H9 (cell line): ENCODE results near the gene CFAP65. TPM values are rescaled to one million over a fixed set of nuclear protein-coding genes. Genes with fewer than 3 reads are reported as not detected.

Experiments used
- DNase-seq: peaks from one replicate; pipeline ENCODE4 v3.0.0-alpha.2; 2017
- H2AFZ ChIP-seq: one replicate; pipeline ENCODE4 v1.6.1; 2013; ENCODE audit warnings: mild to moderate bottlenecking, low read length, control low read depth, moderate library complexity
- H2AK5ac ChIP-seq: 2 replicates; pipeline ENCODE4 v1.6.1; 2013; ENCODE audit warnings: low read length, control low read depth, mixed read lengths; ENCODE audit not compliant: insufficient read length
- H2BK120ac ChIP-seq: one replicate; pipeline ENCODE4 v1.6.1; 2013; ENCODE audit warnings: low read depth, mild to moderate bottlenecking, low read length, control low read depth, inconsistent platforms; ENCODE audit not compliant: poor library complexity, severe bottlenecking
- H2BK12ac ChIP-seq: 2 replicates; pipeline ENCODE4 v1.6.1; 2013; ENCODE audit warnings: low read length, control low read depth, mixed read lengths, low read depth; ENCODE audit not compliant: insufficient read length
- H2BK15ac ChIP-seq: 2 replicates; pipeline ENCODE4 v1.6.1; 2013; ENCODE audit warnings: low read depth, low read length, control low read depth
- H2BK20ac ChIP-seq: one replicate; pipeline ENCODE4 v1.6.1; 2013; ENCODE audit warnings: low read depth, mild to moderate bottlenecking, low read length, control low read depth, inconsistent platforms; ENCODE audit not compliant: poor library complexity, severe bottlenecking
- H2BK5ac ChIP-seq: 2 replicates; pipeline ENCODE4 v1.6.1; 2013; ENCODE audit warnings: low read length, control low read depth, mixed read lengths; ENCODE audit not compliant: insufficient read length
- H3K14ac ChIP-seq: 2 replicates; pipeline ENCODE4 v1.6.1; 2013; ENCODE audit warnings: low read length, control low read depth; ENCODE audit not compliant: insufficient read depth
- H3K18ac ChIP-seq: 2 replicates; pipeline ENCODE4 v1.6.1; 2013; ENCODE audit warnings: low read depth, mild to moderate bottlenecking, mixed read lengths, low read length, control low read depth; ENCODE audit not compliant: insufficient read length
- H3K23ac ChIP-seq: 2 replicates; pipeline ENCODE4 v1.6.1; 2013; ENCODE audit warnings: low read length, control low read depth, mixed read lengths, low read depth; ENCODE audit not compliant: insufficient read length
- H3K23me2 ChIP-seq: 2 replicates; pipeline ENCODE4 v1.6.1; 2013; ENCODE audit warnings: low read depth, mild to moderate bottlenecking, mixed read lengths, low read length, control low read depth; ENCODE audit not compliant: insufficient read length, poor library complexity, severe bottlenecking
- H3K27ac ChIP-seq: 2 replicates; pipeline ENCODE4 v1.5.1; 2013; ENCODE audit warnings: low read length, control low read depth, mixed read lengths, low read depth; ENCODE audit not compliant: insufficient read length
- H3K27me3 ChIP-seq: 2 replicates; pipeline ENCODE4 v1.6.1; 2013; ENCODE audit warnings: low read length, control low read depth, inconsistent platforms; ENCODE audit not compliant: insufficient read depth
- H3K4ac ChIP-seq: 2 replicates; pipeline ENCODE4 v1.6.1; 2013; ENCODE audit warnings: low read depth, mild to moderate bottlenecking, control low read depth, inconsistent platforms, low read length, moderate library complexity
- H3K4me1 ChIP-seq: 2 replicates; pipeline ENCODE4 v1.6.1; 2013; ENCODE audit warnings: low read length, control low read depth, inconsistent platforms; ENCODE audit not compliant: insufficient read depth
- H3K4me2 ChIP-seq: 2 replicates; pipeline ENCODE4 v1.6.1; 2013; ENCODE audit warnings: low read length, control low read depth, mixed read lengths; ENCODE audit not compliant: insufficient read length, insufficient read depth
- H3K56ac ChIP-seq: 2 replicates; pipeline ENCODE4 v1.6.1; 2013; ENCODE audit warnings: low read depth, mild to moderate bottlenecking, mixed read lengths, low read length, control low read depth; ENCODE audit not compliant: insufficient read length
- H3K79me1 ChIP-seq: 2 replicates; pipeline ENCODE4 v1.6.1; 2013; ENCODE audit warnings: low read depth, mild to moderate bottlenecking, moderate library complexity, low read length, control low read depth, inconsistent platforms; ENCODE audit not compliant: insufficient read depth, poor library complexity, severe bottlenecking
- H3K79me2 ChIP-seq: 2 replicates; pipeline ENCODE4 v1.6.1; 2013; ENCODE audit warnings: low read length, control low read depth, inconsistent platforms; ENCODE audit not compliant: insufficient read depth
- H3K9ac ChIP-seq: 2 replicates; pipeline ENCODE4 v1.6.1; 2013; ENCODE audit warnings: low read length, control low read depth, mixed read lengths; ENCODE audit not compliant: insufficient read length; ENCODE audit errors: extremely low read depth
- H3K9me3 ChIP-seq: one replicate; pipeline ENCODE4 v1.6.1; 2013; ENCODE audit warnings: low read depth, low read length, inconsistent platforms; ENCODE audit not compliant: control insufficient read depth
- H3T11ph ChIP-seq: one replicate; pipeline ENCODE4 v1.6.1; 2013; ENCODE audit warnings: mild to moderate bottlenecking, low read length, control low read depth, inconsistent platforms
- H4K20me1 ChIP-seq: one replicate; pipeline ENCODE4 v1.6.1; 2013; ENCODE audit not compliant: control insufficient read depth, insufficient read length, insufficient read depth
- H4K5ac ChIP-seq: 2 replicates; pipeline ENCODE4 v1.6.1; 2013; ENCODE audit warnings: low read depth, mild to moderate bottlenecking, mixed read lengths, low read length, control low read depth; ENCODE audit not compliant: insufficient read length
- H4K8ac ChIP-seq: replicated peaks from 2 replicates; pipeline ENCODE4 v1.6.1; 2013; ENCODE audit warnings: low read length, control low read depth, mixed read lengths, low read depth; ENCODE audit not compliant: insufficient read length
- H4K91ac ChIP-seq: 2 replicates; pipeline ENCODE4 v1.6.1; 2013; ENCODE audit warnings: low read depth, mild to moderate bottlenecking, moderate library complexity, mixed read lengths, low read length, control low read depth; ENCODE audit not compliant: insufficient read length
- H3K27ac Mint-ChIP-seq, 3 experiments: 2 replicates in 2 of 3; 3 replicates in 1 of 3; pipeline ENCODE4 v1.8.0; 2020 to 2021; ENCODE audit warnings: mixed read lengths in 3 of 3, mild to moderate bottlenecking in 1 of 3, moderate library complexity in 1 of 3
- H3K27me3 Mint-ChIP-seq: 2 replicates; pipeline ENCODE4 v1.8.0; 2021; ENCODE audit warnings: low read depth, mild to moderate bottlenecking, moderate library complexity, mixed read lengths
- H3K36me3 Mint-ChIP-seq, 3 experiments: 2 replicates in 2 of 3; 3 replicates in 1 of 3; pipeline ENCODE4 v1.8.0; 2020 to 2021; ENCODE audit warnings: low read depth in 3 of 3, mixed read lengths in 3 of 3; ENCODE audit not compliant: insufficient read depth in 1 of 3
- H3K4me1 Mint-ChIP-seq, 2 experiments: 2 replicates each; pipeline ENCODE4 v1.8.0; 2020; ENCODE audit warnings: mixed read lengths in 2 of 2
- H3K4me3 Mint-ChIP-seq, 2 experiments: 2 replicates in 1 of 2; 3 replicates in 1 of 2; pipeline ENCODE4 v1.8.0; 2020 to 2021; ENCODE audit warnings: mild to moderate bottlenecking in 2 of 2, mixed read lengths in 2 of 2, moderate library complexity in 1 of 2
- H3K9me3 Mint-ChIP-seq, 2 experiments: 2 replicates in 1 of 2; 3 replicates in 1 of 2; pipeline ENCODE4 v1.8.0; 2020; ENCODE audit warnings: mild to moderate bottlenecking in 2 of 2, mixed read lengths in 2 of 2, moderate library complexity in 1 of 2
- WGBS: extraction: QIAGEN DNeasy Blood & Tissue Kit; methylation state at CpG from one replicate; pipeline ENCODE4 v1.1.7; 2013; ENCODE audit warnings: missing lambda C conversion rate, low lambda C conversion rate, mixed read lengths; ENCODE audit not compliant: insufficient read length; ENCODE audit errors: extremely low coverage; 5-methylcytosine and 5-hydroxymethylcytosine counted together
- total RNA-seq: library from RNA; stranded (reverse); gene quantifications from 2 replicates; pipeline ENCODE4 v1.2.1, GENCODE V29; 2021
- TF ChIP-seq, protein P1 (sequence below): fragments of 200-600 bp; sonication (generic); conservative IDR thresholded peaks from 3 replicates; pipeline ENCODE4 v1.8.0; 2021; ENCODE audit warnings: antibody characterized with exemption, mild to moderate bottlenecking

The CFAP65 gene
- total RNA-seq, 1 experiment from 2014 or later, result 0.20 TPM

DNA sequence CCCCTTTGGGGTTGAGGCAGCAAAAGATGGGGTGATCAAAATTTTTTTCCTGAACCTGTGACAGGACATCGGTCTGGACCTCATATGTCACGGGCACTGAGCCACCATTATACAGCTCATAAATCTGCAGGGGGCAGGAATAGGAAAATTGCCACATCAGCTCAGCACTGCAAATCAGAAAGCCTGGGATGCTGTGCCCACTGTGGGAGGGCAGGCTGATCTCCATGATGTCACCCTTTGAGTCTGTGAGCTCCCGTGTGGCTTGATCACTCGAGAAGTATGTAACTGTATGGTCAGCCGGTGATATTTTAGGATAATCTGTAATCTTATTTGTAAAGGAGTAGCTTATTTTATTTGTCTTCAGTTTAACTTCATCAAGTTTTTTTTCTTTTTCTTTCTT is 30.4 kb downstream of the CFAP65 start:
- H3K9me3 ChIP-seq, result no peaks in the 10 kb centered on the region
- DNase-seq, result no peak
- no peak overlapping the region for H3K4me2 ChIP-seq
- no peak overlapping the region for H2BK5ac ChIP-seq
- Mint-ChIP-seq H3K4me3 (no peak overlapping the region), H3K9me3 (no peaks in the 10 kb centered on the region; a peak in 1 of 5 replicates), H3K27me3 (peaks cover 80% of the 10 kb centered on the region), H3K4me1 (no peaks in the 10 kb centered on the region), H3K36me3 (no peaks in the 10 kb centered on the region), H3K27ac (no peak overlapping the region)
- no peak overlapping the region for H3K18ac ChIP-seq
- H3K14ac ChIP-seq, result no peak overlapping the region
- WGBS, result no CpG with 5 or more reads among the region's 5 CpGs
- no peak overlapping the region for H2AK5ac ChIP-seq
- H4K5ac ChIP-seq, result no peak overlapping the region
- H3K27ac ChIP-seq, result no peak overlapping the region
- TF ChIP-seq, protein P1, sequence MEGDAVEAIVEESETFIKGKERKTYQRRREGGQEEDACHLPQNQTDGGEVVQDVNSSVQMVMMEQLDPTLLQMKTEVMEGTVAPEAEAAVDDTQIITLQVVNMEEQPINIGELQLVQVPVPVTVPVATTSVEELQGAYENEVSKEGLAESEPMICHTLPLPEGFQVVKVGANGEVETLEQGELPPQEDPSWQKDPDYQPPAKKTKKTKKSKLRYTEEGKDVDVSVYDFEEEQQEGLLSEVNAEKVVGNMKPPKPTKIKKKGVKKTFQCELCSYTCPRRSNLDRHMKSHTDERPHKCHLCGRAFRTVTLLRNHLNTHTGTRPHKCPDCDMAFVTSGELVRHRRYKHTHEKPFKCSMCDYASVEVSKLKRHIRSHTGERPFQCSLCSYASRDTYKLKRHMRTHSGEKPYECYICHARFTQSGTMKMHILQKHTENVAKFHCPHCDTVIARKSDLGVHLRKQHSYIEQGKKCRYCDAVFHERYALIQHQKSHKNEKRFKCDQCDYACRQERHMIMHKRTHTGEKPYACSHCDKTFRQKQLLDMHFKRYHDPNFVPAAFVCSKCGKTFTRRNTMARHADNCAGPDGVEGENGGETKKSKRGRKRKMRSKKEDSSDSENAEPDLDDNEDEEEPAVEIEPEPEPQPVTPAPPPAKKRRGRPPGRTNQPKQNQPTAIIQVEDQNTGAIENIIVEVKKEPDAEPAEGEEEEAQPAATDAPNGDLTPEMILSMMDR, result no peak
- no peaks in the 10 kb centered on the region for H3K79me2 ChIP-seq
- no peak overlapping the region for H2BK120ac ChIP-seq
- H3K79me1 ChIP-seq, result no peaks in the 10 kb centered on the region
- no peaks in the 10 kb centered on the region for H3K4me1 ChIP-seq
- no peaks in the 10 kb centered on the region for H4K20me1 ChIP-seq
- no peak overlapping the region for H2AFZ ChIP-seq
- no peak overlapping the region for H2BK20ac ChIP-seq
- no peak overlapping the region for H3K9ac ChIP-seq
- no peak overlapping the region for H3T11ph ChIP-seq
- no peak overlapping the region for H2BK12ac ChIP-seq
- no peak overlapping the region for H4K8ac ChIP-seq
- no peaks in the 10 kb centered on the region for H3K23me2 ChIP-seq
- no peak overlapping the region for H2BK15ac ChIP-seq
- H3K4ac ChIP-seq, result no peak overlapping the region
- H3K27me3 ChIP-seq, result peaks cover 2% of the 10 kb centered on the region; the same call in 1 of the 2 replicates
- no peak overlapping the region for H3K23ac ChIP-seq
- no peak overlapping the region for H4K91ac ChIP-seq
- no peak overlapping the region for H3K56ac ChIP-seq
